HG02763 (cell line): ENCODE data around the gene KLK14.

Experiments
- ATAC-seq: cut with Tn5 transposase; IDR thresholded peaks from one replicate; pipeline ENCODE4 v1.9.1; 2021; ENCODE audit warnings: mild to moderate bottlenecking, moderate library complexity; ENCODE audit not compliant: unreplicated experiment

KLK14 gene

DNA sequence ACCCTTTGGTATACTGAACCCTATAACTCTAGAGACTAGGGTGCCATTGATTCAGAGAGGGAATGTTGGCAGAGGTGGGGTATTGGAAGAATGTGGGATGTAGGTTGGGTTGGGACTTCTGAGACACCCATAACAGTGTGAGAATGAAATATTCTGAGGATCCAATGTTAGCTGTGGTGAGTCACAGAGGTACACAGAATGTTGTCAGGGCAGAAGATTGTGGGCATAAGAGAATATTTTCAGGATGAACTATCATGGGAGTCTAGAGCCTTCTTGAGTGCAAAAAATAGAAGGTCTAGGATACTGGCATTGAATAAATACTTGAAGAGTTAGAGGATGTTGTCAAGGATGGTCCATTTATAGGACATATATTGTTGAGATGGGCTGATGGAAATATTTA, 26.8 kb downstream of the KLK14 start:
- no peak for ATAC-seq

- no peak for ATAC-seq
Measured at GRCh38 chr19:51047031-51047335, 35.7 kb downstream of the KLK14 start.

GRCh38 chr19:51044327-51044726, 38.4 kb downstream of the KLK14 start:
- ATAC-seq, result no peak

DNA sequence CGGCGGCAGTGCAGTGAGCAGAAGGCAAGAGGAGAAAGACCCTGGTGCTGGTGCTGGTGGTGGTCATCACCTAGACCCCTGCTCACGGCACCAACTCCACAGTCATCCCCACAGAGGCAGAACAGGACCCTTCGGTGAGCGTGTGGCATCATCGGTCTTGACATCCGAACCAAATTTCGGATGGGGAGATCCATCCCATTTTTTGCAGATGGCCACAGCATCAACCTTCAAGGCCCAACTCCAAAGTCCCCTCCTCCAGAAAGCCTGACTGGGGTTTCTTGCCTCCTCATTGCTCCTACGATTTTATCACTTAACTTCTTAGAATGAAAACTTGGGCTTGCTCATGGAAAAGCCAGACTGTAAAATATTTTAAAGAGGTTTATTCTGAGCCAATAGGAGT, 39.2 kb downstream of the KLK14 start:
- ATAC-seq, result no peak

- no peak for ATAC-seq
Measured at GRCh38 chr19:51040151-51040550, 42.5 kb downstream of the KLK14 start.

- no peak for ATAC-seq
Measured at GRCh38 chr19:51036519-51036918, 46.2 kb downstream of the KLK14 start.

GRCh38 chr19:51034704-51035103, 48.0 kb downstream of the KLK14 start, which contains the start of gene KLK12:
KLK12 (minus strand) TSS chr19:51035002; CDS start chr19:51034621, 381 bp downstream.
- ATAC-seq, result no peak

DNA sequence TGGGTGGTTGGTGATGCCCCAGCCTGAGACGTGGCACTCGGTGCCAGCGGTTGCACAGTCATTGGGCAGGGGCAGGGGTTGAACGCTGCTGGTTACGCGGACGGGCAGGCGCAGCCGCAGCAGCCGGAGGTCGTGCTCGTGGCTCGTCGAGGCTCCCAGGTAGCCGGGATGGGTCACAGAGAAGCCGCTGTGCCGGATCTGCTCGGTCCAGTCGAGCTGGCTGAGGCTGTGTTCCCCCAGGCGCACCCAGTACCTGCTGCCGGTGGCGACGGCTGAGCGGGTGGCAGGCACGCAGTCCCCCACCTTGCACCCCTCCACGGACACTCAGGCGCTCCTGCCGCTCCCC, 50.8 kb downstream of the KLK14 start:
- ATAC-seq, result no peak

DNA sequence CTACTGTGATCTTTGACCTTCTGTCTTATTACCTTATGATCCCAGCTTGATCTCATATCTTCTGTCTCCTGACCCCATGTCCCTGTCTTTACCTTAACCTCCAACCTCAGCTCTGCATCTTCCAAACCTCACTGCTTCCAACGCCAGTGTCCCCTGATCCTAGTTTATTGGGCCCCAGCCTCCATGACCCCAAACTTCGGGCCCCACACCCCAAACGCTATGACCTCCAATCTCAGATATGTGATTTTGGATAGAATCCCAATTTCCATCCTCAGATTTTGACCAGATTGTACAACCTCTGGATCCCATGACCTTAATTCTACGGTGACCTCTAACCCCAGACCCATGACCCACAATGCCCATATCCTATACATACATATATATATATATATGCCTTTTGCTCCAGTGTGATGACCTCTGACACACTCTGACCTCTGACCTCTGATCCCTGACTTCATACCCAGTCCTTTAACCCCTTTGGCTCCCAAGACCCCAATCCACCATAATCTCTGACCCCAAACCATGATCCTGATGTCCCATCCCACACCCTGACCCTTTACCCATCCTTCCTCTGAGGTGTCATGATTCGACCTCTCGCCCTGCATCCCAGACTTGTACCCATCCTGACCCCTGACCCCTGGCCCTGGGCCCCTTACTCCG, 51.3 kb downstream of the KLK14 start:
- no peak for ATAC-seq

DNA sequence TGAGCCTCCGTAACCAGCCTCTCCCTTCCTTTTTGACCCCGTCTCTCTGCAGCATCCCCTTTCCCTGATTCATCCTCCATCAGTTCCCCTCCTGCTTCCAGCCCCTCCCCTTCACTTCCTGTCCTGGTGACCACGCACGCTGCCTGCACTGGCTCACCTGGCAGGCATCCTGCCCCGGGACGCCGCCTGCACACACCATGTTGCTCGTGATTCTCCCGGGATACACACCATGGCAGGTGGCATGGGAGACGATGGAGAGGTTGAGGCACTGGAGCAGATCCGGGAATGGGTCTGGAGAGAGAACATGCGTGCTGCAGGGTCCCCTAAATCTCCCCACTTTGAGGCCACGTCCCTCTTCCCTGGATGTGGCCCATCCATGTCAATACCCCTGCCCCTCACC, 52.1 kb downstream of the KLK14 start:
- no peak for ATAC-seq

GRCh38 chr19:51029718-51030117, 53.0 kb downstream of the KLK14 start:
- ATAC-seq, result no peak
